Measurements from ENCODE around the gene GPHN.

GPHN gene

GRCh38 chr14:66850258-66850888 lies 342.4 kb downstream of the GPHN start:
- H3K4me3 Mint-ChIP-seq = no peak overlapping the region
- no peak overlapping the region for H3K27ac Mint-ChIP-seq
- no peaks in the 10 kb centered on the region for H3K4me1 Mint-ChIP-seq (ENCODE audit: low read depth)
- no peaks in the 10 kb centered on the region for H3K9me3 Mint-ChIP-seq
- no peaks in the 10 kb centered on the region for H3K27me3 Mint-ChIP-seq (ENCODE audit: low read depth)
- DNase-seq (ENCODE audit: low spot score) = no peak
- H3K36me3 Mint-ChIP-seq (ENCODE audit: low read depth) = no peaks in the 10 kb centered on the region

- Mint-ChIP-seq H3K27ac (no peak overlapping the region), H3K4me1 (ENCODE audit: low read depth) (no peaks in the 10 kb centered on the region), H3K27me3 (ENCODE audit: low read depth) (no peaks in the 10 kb centered on the region), H3K4me3 (no peak overlapping the region), H3K36me3 (ENCODE audit: low read depth) (no peaks in the 10 kb centered on the region), H3K9me3 (peaks cover 2% of the 10 kb centered on the region)
- no peak for DNase-seq (ENCODE audit: low spot score)
Observed at GRCh38 chr14:66853311-66853710, 345.4 kb downstream of the GPHN start.

GRCh38 chr14:66857867-66858266 lies 349.9 kb downstream of the GPHN start:
- DNase-seq (ENCODE audit: low spot score) = no peak
- no peak overlapping the region for H3K4me3 Mint-ChIP-seq
- no peaks in the 10 kb centered on the region for H3K4me1 Mint-ChIP-seq (ENCODE audit: low read depth)
- peaks cover 37% of the 10 kb centered on the region for H3K9me3 Mint-ChIP-seq
- no peaks in the 10 kb centered on the region for H3K36me3 Mint-ChIP-seq (ENCODE audit: low read depth)
- H3K27me3 Mint-ChIP-seq (ENCODE audit: low read depth) = no peaks in the 10 kb centered on the region
- H3K27ac Mint-ChIP-seq = no peak overlapping the region

DNA sequence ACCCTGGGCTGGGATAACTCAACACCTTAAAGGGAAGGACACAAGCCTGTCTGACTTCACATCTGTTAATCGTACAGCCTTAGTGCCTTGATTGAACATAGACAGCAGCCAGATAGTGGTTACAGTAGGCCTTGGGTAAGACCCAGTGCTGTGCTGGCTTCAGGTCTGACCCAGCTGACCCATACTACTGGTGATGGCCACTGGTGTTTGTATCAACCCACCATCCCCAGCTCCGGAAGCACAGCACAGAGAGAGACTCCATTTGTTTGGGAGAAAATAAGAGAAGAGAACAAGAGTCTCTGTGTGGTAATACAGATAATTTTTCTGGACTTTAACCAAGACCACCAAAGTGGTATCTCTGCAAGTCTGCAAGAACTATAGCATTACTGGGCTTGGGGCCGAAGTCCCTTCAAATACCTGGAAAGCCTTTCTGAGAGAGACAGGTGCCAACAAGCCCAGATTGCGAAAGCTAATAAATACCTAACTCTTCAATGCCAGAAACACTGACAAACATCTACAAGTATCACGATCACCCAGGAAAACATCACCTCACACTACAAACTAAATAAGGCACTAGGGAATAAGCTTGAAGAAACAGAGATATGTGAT lies 351.2 kb downstream of the GPHN start:
- no peak for DNase-seq (ENCODE audit: low spot score)
- Mint-ChIP-seq H3K4me1 (ENCODE audit: low read depth) (no peaks in the 10 kb centered on the region), H3K36me3 (ENCODE audit: low read depth) (no peaks in the 10 kb centered on the region), H3K4me3 (no peak overlapping the region), H3K9me3 (peaks cover 38% of the 10 kb centered on the region), H3K27ac (no peak overlapping the region), H3K27me3 (ENCODE audit: low read depth) (no peaks in the 10 kb centered on the region)

GRCh38 chr14:66881596-66881995 lies 373.6 kb downstream of the GPHN start:
- peaks cover 10% of the 10 kb centered on the region for H3K9me3 Mint-ChIP-seq
- H3K4me1 Mint-ChIP-seq (ENCODE audit: low read depth) = no peaks in the 10 kb centered on the region
- no peak for DNase-seq (ENCODE audit: low spot score)
- H3K27me3 Mint-ChIP-seq (ENCODE audit: low read depth) = no peaks in the 10 kb centered on the region
- no peak overlapping the region for H3K4me3 Mint-ChIP-seq
- no peaks in the 10 kb centered on the region for H3K36me3 Mint-ChIP-seq (ENCODE audit: low read depth)
- H3K27ac Mint-ChIP-seq = no peak overlapping the region

DNA sequence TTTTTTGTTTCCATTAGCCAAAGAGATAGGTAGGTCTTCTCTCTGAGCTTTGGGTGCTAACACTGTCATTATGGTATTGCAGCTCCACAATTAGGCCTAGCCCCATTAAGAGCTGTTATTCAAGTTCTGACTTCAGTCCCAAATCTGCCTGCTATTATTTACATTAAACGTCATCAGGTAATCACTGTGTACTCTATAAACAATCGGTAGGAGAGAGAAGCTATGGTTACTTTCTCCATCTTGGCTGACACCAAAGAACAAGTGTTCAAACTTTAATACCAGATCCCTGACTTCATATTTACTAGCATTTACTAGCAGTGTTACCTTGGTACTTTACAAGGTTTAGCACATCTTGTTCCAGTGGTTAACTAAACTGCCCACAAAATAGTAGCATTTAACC lies 376.2 kb downstream of the GPHN start:
- Mint-ChIP-seq H3K9me3 (peaks cover 16% of the 10 kb centered on the region), H3K27me3 (ENCODE audit: low read depth) (no peaks in the 10 kb centered on the region), H3K36me3 (ENCODE audit: low read depth) (no peaks in the 10 kb centered on the region), H3K4me3 (no peak overlapping the region), H3K4me1 (ENCODE audit: low read depth) (no peaks in the 10 kb centered on the region), H3K27ac (no peak overlapping the region)
- DNase-seq (ENCODE audit: low spot score) = no peak

DNA sequence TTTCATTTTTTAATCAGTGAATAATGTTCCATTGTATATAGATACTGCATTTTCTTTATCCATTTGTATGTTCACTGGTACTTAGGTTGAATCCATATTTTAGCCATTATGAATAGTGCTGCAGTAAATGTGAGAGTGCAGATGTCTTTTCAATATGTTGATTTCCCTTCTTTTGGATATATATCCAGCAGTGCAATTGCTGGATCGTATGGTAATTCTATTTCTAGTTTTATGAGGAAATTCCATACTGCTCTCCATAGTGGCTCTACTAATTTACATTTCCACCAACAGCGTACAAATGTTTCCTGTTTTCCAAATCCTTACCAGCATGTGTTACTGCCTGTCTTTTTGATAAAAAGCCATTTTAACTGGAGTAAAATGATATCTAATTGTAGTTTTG lies 392.8 kb downstream of the GPHN start:
- no peak for DNase-seq (ENCODE audit: low spot score)
- no peaks in the 10 kb centered on the region for H3K27me3 Mint-ChIP-seq (ENCODE audit: low read depth)
- H3K4me3 Mint-ChIP-seq = no peak overlapping the region
- H3K27ac Mint-ChIP-seq = no peak overlapping the region
- no peaks in the 10 kb centered on the region for H3K36me3 Mint-ChIP-seq (ENCODE audit: low read depth)
- H3K4me1 Mint-ChIP-seq (ENCODE audit: low read depth) = no peaks in the 10 kb centered on the region
- peaks cover 13% of the 10 kb centered on the region for H3K9me3 Mint-ChIP-seq

- H3K27me3 Mint-ChIP-seq (ENCODE audit: low read depth) = no peaks in the 10 kb centered on the region
- DNase-seq (ENCODE audit: low spot score) = no peak
- no peak overlapping the region for H3K27ac Mint-ChIP-seq
- H3K4me3 Mint-ChIP-seq = no peak overlapping the region
- peaks cover 4% of the 10 kb centered on the region for H3K9me3 Mint-ChIP-seq
- no peaks in the 10 kb centered on the region for H3K4me1 Mint-ChIP-seq (ENCODE audit: low read depth)
- no peaks in the 10 kb centered on the region for H3K36me3 Mint-ChIP-seq (ENCODE audit: low read depth)
Observed at GRCh38 chr14:66910311-66910840, 402.4 kb downstream of the GPHN start.

DNA sequence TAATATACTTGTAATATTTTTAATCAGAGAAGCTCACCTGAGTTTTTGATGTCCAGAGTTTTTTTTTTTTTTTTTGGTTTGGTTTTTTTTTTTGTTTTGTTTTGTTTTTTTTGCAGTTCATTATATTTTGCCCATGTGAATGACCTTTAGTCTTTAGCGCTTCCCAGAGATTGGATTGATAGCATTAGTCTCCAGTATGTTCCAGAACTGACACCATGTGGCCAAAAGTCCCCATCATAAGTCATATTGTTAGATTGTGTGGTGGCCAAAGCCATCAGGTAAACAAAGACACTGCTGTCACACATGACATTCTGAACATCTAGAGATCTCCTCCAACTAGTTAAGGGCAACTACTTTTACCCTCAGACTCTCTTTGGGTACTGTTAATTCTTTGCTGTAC lies 408.5 kb downstream of the GPHN start:
- DNase-seq (ENCODE audit: low spot score) = no peak
- Mint-ChIP-seq H3K4me1 (ENCODE audit: low read depth) (no peaks in the 10 kb centered on the region), H3K4me3 (no peak overlapping the region), H3K27me3 (ENCODE audit: low read depth) (no peaks in the 10 kb centered on the region), H3K36me3 (ENCODE audit: low read depth) (no peaks in the 10 kb centered on the region), H3K27ac (no peak overlapping the region), H3K9me3 (peaks cover 4% of the 10 kb centered on the region)

GRCh38 chr14:66918527-66918926 lies 410.6 kb downstream of the GPHN start:
- no peaks in the 10 kb centered on the region for H3K27me3 Mint-ChIP-seq (ENCODE audit: low read depth)
- no peak overlapping the region for H3K4me3 Mint-ChIP-seq
- peaks cover 4% of the 10 kb centered on the region for H3K9me3 Mint-ChIP-seq
- no peak overlapping the region for H3K27ac Mint-ChIP-seq
- no peaks in the 10 kb centered on the region for H3K36me3 Mint-ChIP-seq (ENCODE audit: low read depth)
- DNase-seq (ENCODE audit: low spot score) = no peak
- no peaks in the 10 kb centered on the region for H3K4me1 Mint-ChIP-seq (ENCODE audit: low read depth)

- DNase-seq (ENCODE audit: low spot score) = no peak
- no peak overlapping the region for H3K27ac Mint-ChIP-seq
- H3K9me3 Mint-ChIP-seq = peaks cover 4% of the 10 kb centered on the region
- H3K4me3 Mint-ChIP-seq = no peak overlapping the region
- H3K4me1 Mint-ChIP-seq (ENCODE audit: low read depth) = no peaks in the 10 kb centered on the region
- no peaks in the 10 kb centered on the region for H3K27me3 Mint-ChIP-seq (ENCODE audit: low read depth)
- H3K36me3 Mint-ChIP-seq (ENCODE audit: low read depth) = peaks cover 2% of the 10 kb centered on the region
Observed at GRCh38 chr14:66920196-66920595, 412.2 kb downstream of the GPHN start.

GRCh38 chr14:66923251-66923650 lies 415.3 kb downstream of the GPHN start:
- no peak overlapping the region for H3K4me3 Mint-ChIP-seq
- peaks cover 5% of the 10 kb centered on the region for H3K36me3 Mint-ChIP-seq (ENCODE audit: low read depth)
- H3K27me3 Mint-ChIP-seq (ENCODE audit: low read depth) = no peaks in the 10 kb centered on the region
- peaks cover 8% of the 10 kb centered on the region for H3K9me3 Mint-ChIP-seq
- H3K4me1 Mint-ChIP-seq (ENCODE audit: low read depth) = no peaks in the 10 kb centered on the region
- DNase-seq (ENCODE audit: low spot score) = no peak
- no peak overlapping the region for H3K27ac Mint-ChIP-seq

DNA sequence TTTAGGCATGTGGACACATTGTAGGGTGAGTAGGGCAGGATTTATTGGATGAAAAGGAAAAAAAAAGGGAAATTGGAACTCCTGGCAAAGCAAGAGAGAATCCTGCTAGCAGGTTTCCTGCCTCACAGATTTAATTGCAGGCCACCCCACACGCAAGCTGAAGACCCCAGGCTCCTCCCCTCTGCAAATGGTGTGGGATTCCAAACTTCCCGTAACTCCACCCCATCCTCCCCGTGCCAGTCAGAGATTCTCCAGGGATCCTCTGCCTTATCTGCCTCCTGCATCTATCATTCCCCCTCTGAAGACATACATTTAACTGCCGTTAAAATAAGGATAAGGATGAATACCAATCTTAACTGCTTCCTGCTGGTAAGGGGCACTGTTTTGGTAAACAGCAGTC lies 431.5 kb downstream of the GPHN start:
- no peak overlapping the region for H3K27ac Mint-ChIP-seq
- peaks cover 10% of the 10 kb centered on the region for H3K36me3 Mint-ChIP-seq (ENCODE audit: low read depth)
- H3K27me3 Mint-ChIP-seq (ENCODE audit: low read depth) = no peaks in the 10 kb centered on the region
- peaks cover 30% of the 10 kb centered on the region for H3K9me3 Mint-ChIP-seq
- DNase-seq (ENCODE audit: low spot score) = no peak
- H3K4me3 Mint-ChIP-seq = no peak overlapping the region
- H3K4me1 Mint-ChIP-seq (ENCODE audit: low read depth) = no peaks in the 10 kb centered on the region

- no peak for DNase-seq (ENCODE audit: low spot score)
- Mint-ChIP-seq H3K4me3 (no peak overlapping the region), H3K36me3 (ENCODE audit: low read depth) (peaks cover 15% of the 10 kb centered on the region), H3K9me3 (peaks cover 44% of the 10 kb centered on the region), H3K4me1 (ENCODE audit: low read depth) (no peaks in the 10 kb centered on the region), H3K27ac (no peak overlapping the region), H3K27me3 (ENCODE audit: low read depth) (no peaks in the 10 kb centered on the region)
Observed at GRCh38 chr14:66944872-66945271, 436.9 kb downstream of the GPHN start.

DNA sequence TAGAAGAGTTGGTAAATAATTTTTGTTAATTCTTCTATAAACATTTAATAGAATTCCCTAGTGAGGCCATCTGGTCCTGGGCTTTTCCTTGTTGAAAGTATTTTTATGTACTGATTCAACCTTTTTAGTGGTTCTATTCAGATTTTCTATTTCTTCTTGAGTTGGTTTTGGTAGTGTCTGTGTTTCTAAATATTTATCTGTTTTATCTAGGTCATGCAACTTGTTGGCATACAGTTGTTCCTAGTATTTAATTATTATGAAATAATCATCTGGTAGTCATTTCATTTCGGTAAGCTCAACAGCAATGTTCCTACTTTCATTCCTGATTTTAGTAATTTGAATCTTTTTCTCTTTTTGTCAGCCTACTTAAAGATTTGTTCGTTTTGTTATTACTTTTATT lies 447.2 kb downstream of the GPHN start:
- H3K36me3 Mint-ChIP-seq (ENCODE audit: low read depth) = peaks cover 12% of the 10 kb centered on the region
- H3K4me3 Mint-ChIP-seq = no peak overlapping the region
- H3K27ac Mint-ChIP-seq = no peak overlapping the region
- H3K9me3 Mint-ChIP-seq = peaks cover 33% of the 10 kb centered on the region
- no peaks in the 10 kb centered on the region for H3K4me1 Mint-ChIP-seq (ENCODE audit: low read depth)
- no peak for DNase-seq (ENCODE audit: low spot score)
- H3K27me3 Mint-ChIP-seq (ENCODE audit: low read depth) = no peaks in the 10 kb centered on the region
